ENCODE data around the gene IAH1. TPM values are rescaled to one million over a fixed set of nuclear protein-coding genes. Genes with fewer than 3 reads are reported as not detected.

IAH1 gene
- total and polyA plus RNA-seq, 3 donors from 2014 or later = 76.3 to 208 (median 86.0) TPM

Other genes with a start within 250 kb of the IAH1 start
- 10 to 100 TPM; 31.3 to 38.1 TPM for gene ITGB1BP1, start 51.0 kb upstream of the IAH1 start, total RNA-seq
- gene ITGB1BP1, start 51.0 kb upstream of the IAH1 start, polyA plus RNA-seq (ENCODE audit: insufficient read depth, low read depth, low replicate concordance) = 45.6 TPM
- 10 to 100 TPM; 54.4 to 72.3 TPM for gene CPSF3, start 50.9 kb upstream of the IAH1 start, total RNA-seq
- 112 TPM for gene CPSF3, start 50.9 kb upstream of the IAH1 start, polyA plus RNA-seq (ENCODE audit: insufficient read depth, low read depth, low replicate concordance)
- gene ADAM17, start 81.3 kb downstream of the IAH1 start, total RNA-seq = 10 to 100 TPM; 61.6 to 66.9 TPM
- 37.0 TPM for gene ADAM17, start 81.3 kb downstream of the IAH1 start, polyA plus RNA-seq (ENCODE audit: insufficient read depth, low read depth, low replicate concordance)
- 100 to 1,000 TPM; 260 to 261 TPM for gene YWHAQ, start 156.4 kb downstream of the IAH1 start, total RNA-seq
- 374 TPM for gene YWHAQ, start 156.4 kb downstream of the IAH1 start, polyA plus RNA-seq (ENCODE audit: insufficient read depth, low read depth, low replicate concordance)